ENCODE measurements around the gene YWHAB. TPM values are rescaled to one million over a fixed set of nuclear protein-coding genes. Genes with fewer than 3 reads are reported as not detected.
"Not testable (repeated sequence)": the region's sequence is repeated elsewhere in the genome, so short reads cannot be mapped to it uniquely, and the experiment has no call there.

Gene YWHAB
- 78.0 and 139 TPM in 2 replicates for total RNA-seq (2014; rRNA removed; shearing (Covaris generic))
- polyA plus RNA-seq (2015; cell fraction: cytosol; rRNA removed), result 226 and 262 TPM in 2 replicates
- 168 and 178 TPM in 2 replicates for polyA plus RNA-seq (2015; cell fraction: nucleus; rRNA removed)

DNA sequence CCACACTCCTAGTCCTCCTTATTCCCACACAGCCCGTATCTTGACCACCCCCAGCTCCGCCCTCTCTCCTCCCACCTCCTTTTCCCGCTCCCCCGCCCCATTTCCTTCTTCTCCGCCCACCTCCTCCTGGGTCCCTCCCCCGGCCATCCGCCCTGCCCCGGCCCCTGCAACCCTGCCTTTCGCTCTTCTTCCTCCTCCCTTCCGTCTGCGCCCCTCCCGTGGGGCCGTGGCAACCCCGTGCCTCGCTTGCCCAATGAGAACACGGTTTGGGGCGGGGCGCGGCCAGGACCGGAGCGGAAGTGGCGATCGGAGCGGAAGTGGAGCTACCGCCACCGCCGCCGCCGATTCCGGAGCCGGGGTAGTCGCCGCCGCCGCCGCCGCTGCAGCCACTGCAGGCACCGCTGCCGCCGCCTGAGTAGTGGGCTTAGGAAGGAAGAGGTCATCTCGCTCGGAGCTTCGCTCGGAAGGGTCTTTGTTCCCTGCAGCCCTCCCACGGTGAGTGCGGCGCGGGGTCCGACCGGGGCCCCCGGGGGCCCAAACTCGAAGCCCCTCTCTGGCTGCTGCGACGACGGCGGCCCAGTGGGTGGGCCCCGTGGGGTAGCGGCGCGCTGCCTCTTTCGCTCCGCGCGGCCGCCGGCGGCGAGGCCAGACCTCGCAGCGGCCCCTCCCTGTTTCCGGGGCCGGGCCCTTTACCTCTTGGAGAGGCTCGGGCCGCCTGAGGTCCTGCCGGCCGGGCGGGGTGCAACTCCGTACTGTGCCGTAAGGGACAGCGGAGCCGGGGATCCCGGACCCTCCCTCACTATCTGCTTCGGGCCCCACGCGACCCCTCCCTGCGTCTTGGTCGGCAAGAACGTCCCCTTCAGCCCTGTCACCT is at the start of gene YWHAB:
YWHAB (plus strand) TSS at position 314 of the 874 bp plus-strand sequence. CDS start 15,829 bp downstream, outside the sequence.
- peak; percentile 95 for DNase-seq (ENCODE audit: low read depth)

DNA sequence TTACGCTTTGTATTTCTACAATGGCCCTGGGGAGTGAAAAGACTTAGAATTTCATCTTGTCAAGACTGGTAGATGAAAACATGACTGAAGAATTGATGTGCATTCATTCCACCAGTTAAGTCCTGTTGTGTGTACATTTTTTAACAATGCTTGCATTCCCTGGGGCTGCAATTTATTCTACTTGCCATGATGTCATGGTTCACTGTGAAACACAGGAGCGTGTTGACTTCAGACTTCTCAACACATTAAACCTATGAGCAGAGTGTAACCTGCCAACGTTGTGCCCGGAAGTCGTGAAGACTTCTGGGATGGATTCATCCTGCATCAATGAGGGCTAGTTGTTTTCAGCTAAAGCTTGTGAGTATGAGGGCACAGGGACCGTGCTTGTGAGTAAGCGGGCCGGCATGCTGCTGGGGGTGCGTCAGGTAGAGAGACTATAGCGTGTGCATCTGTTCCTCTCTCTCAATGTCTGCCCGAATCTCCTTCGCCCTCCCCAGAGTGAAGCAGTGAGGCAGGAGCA is 48.8 kb upstream of the YWHAB start:
- no peak for DNase-seq (ENCODE audit: low read depth)

DNA sequence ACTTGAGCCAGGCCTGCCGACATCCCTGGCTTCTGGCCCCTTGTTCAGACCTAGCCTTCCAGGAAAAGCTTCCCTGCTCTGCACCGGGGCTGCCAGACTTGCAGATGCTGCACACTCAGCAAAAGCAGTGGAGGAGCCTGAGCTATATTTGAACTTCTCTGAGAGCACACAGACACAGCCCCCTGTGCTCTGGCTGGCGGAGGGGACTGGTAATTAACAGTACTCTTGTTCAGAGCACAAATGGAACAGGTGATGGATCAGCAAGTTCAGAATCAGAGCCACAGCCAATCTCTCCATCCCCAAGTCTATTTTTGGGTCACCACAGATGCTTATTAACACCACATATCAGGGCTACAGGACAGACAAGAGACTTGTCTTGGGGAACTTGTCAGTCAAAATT is 47.6 kb upstream of the YWHAB start:
- no peak for DNase-seq (ENCODE audit: low read depth)

DNA sequence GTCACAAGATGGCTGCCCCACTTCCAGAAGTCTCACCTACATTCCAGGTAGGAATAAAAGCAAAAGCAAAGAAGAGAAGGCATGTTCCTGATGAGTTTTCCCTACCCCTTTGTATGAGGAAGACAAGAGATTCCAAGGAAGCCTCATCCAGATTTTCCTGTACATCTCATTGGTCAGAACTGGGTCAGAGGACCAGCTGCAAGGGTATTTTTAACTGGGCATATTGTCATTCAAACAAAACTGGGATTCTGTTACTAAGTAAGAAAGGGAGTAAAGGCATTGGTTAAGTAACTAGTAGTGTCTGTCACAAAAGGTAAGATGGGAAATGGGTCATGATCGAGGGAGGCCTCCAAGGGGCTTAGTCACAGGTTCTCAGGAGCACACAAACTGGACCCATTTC is 47.0 kb upstream of the YWHAB start:
- no peak for DNase-seq (ENCODE audit: low read depth)

DNA sequence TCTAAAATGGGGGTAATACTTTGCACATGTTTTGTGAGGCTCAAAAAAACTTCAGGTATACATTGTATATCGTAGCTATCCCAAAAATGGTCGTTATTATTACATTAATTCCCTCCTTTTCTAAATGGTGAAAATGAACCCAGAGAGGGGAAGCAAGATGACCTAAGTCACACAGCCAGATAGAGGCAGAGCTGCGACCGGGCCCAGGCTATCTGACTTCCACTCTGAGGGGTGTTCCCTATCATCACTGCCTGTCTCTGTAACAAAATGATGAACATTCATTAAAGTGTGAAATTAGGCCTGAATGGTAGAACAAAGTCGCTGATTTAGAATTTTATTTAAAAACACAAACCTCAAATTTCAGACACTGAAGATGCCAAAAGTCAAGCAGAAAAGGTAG is 46.0 kb upstream of the YWHAB start:
- no peak for DNase-seq (ENCODE audit: low read depth)

DNA sequence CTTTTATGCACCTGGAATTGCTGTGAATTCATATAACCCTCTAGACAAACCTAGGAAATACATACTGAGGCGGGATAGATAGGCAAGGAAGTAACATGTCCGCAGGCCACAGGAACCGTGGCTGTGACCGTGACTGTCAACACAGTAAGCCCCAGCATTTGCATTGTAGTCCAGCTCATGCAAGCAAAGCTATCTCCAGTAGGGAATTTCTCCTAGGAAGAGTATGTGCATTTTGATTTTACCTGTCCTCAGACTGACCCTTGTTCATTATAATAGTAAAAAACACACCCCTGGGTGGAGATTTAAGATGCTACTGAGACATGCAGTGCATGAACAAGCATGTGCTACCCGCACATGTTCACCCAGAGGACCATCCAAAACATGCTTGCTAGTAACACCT is 44.7 kb upstream of the YWHAB start:
- DNase-seq (ENCODE audit: low read depth), result no peak

DNA sequence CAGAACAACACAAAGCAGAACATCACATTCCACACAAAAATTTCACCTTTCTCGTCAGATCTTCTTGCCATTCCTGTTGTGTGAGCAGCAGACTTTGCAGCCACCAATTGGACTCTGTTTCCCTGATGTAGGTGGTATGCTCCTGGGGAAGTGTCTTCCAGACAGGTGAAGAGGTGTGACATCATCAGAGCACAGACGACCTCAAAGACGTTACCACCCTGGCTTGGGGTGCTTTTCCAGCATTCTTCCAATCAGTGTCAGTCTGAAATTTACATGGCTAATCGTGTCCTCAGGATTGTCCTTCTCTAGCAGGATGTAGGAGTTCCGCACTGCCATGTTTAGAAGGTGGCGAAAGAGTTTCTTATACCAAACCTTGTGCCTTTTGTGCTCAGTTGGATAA is 43.5 kb upstream of the YWHAB start:
- DNase-seq (ENCODE audit: low read depth), result no peak

DNA sequence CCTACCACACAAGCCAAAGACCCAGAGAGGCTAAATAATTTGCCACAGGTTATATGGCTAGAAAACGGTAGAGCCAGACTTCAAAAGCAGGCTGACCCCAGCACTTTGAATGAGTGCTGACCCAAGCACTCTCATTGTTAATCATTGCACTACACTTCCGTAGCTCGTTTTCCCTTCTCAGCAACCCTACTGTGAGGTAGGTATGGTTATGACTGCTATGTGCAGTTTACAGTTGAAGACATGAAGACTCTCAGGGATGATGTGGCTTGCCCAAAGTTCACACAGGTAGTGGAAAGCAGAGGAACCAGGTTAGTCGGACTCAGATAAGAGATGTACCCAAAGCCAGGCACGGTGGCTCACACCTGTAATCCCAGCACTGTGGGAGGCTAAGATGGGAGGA is 41.6 kb upstream of the YWHAB start:
- DNase-seq (ENCODE audit: low read depth), result no peak

DNA sequence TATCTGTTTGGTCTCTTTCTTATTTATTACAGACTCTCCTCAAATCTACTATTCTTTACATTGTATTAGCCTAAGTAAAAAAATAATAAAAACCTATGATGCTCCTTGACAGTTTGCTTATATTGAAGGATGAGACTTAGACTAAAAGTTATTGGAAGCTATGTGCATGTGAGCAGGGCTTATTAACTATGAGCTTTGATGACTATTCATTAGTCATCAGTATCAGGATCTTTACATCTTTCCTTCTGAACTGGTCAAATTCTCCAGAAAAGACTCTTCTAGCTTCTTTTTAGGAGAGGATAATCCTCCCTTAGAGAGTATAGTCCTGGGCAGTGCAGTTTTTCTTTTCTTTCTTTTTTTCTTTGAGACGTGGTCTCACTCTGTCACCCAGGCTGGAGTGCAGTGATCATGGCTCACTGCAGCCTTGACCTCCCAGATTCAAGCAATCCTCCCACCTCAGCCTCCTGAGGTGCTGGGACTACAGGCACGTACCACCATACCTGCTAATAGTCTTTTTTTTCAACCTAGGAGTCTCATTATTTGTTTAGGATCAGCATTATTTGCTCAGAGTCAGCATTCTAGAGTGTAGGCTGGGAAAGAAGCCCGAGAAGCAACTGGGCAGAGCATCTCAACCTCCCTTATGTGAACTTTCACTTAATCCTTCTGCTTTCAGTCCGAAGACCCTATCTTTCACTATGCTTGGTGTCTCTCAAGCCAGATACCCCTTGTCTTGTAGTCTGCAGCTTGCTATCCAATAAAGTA is 37.1 kb upstream of the YWHAB start:
- no peak for DNase-seq (ENCODE audit: low read depth)

DNA sequence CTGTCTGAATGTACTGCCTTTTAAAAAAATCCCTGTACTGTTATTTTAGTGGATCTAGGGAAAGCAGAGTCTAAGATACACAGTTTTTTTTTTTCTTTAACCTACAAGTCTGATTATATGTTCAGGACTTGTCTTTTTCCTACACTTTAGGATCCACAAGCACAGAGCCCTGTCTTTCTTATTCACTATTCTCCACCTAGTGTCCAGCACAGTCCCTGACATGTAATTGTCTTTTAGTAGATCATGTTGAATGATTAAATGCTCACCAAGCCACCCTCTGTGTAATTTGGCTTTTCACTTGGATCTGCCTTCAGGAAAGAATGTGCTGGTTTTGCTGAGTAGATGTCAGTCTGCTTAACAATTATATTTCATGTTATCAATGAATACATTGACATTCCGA is 35.8 kb upstream of the YWHAB start:
- DNase-seq (ENCODE audit: low read depth), result no peak

DNA sequence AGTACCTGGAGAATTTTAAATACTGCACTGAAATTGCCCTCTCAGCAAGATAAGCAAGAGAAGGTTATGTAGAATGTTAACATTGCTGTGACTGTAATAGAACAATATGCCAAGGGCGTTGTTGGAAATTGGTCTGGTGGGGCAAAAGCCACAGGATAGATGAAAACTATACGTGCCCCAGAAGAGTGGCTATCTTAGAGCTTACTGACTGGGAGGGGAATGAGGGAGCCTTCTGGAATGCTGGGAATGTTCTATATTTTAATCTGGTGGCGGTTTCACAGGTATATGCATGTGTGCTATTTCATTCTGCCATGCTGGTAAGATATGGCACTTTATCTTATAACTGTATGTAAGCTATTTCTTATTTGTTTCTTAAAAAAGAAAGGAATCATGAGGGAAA is 35.2 kb upstream of the YWHAB start:
- no peak for DNase-seq (ENCODE audit: low read depth)

DNA sequence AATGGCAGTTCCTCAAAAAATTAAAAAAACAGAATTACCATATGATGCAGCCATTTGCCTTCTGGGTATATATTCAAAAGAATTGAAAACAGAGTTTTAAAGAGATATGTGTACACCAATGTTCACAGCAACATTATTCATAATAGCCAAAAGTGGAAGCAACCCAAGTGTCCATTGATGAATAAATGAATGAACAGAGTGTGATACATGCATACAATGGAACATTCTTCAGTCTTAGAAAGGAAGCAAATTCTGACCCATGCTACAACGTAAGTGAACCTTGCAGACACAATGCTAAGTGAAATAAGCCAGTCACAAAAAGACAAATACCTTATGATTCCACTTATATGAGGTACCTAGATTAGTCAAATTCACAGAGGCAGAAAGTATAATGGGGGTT is 34.7 kb upstream of the YWHAB start:
- no peak for DNase-seq (ENCODE audit: low read depth)

DNA sequence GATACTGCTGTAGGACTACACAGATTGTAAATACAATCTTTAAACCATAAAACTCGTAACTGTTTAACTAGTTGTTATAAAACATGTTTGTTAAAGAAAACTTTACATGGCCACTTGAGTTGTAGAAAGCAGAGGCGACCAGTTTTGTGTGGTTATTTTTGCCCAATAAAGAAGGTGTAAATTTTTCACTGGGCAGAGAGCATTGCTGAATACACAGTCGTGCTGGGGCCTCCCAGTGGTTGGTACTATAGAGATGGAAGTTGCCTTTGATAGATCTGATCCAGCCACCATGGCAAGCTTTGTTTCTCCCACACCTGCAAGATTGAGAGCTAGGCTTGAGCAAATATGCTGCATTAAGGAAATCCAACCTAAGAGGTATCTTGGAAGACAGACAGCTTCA is 34.0 kb upstream of the YWHAB start:
- no peak for DNase-seq (ENCODE audit: low read depth)

DNA sequence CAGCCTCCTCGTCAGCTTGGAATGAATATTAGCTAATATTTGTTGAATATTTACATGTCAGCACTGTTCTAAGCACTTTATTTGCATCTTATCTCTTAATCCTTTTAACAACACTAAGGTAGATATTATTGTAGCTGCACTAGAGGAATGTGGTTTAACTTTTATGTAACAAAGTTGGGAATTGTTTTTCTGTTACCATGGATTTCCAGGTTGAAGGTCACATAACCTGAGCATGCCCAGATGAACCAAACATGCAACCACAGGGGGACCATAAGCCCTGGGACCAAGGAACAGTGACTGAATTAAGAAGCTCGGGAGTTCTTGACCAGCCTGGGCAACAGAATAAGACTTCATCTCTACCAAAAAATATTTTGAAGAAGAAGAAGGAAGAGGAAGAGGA is 29.1 kb upstream of the YWHAB start:
- no peak for DNase-seq (ENCODE audit: low read depth)

DNA sequence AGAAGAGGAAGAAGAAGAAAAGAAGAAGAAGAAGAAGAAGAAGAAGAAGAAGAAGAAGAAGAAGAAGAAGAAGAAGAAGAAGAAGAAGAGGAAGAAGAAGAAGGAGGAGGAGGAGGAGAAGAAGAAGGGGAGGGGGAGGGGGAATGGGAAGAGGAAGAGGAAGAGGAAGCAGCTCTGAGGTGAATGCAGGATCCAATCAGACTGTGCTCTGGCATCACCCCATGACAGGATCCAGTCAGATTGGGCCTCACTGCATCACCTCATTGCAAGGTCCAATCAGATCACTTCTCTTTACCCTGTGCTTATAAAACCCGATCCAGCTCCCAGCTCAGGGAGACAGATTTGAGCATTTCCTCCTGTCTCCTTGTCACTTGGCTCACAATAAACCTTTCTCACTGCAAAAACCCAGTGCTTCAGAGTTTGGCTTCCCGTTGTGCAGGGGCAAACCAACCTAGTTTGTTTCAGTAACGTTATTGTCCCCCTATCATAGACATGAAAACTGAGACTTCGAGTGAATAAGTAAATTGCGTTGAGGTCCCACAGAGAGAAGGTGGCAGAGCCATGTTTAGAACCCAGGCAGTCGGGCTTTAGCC is 28.6 kb upstream of the YWHAB start:
- peak; percentile 57 for DNase-seq (ENCODE audit: low read depth)

DNA sequence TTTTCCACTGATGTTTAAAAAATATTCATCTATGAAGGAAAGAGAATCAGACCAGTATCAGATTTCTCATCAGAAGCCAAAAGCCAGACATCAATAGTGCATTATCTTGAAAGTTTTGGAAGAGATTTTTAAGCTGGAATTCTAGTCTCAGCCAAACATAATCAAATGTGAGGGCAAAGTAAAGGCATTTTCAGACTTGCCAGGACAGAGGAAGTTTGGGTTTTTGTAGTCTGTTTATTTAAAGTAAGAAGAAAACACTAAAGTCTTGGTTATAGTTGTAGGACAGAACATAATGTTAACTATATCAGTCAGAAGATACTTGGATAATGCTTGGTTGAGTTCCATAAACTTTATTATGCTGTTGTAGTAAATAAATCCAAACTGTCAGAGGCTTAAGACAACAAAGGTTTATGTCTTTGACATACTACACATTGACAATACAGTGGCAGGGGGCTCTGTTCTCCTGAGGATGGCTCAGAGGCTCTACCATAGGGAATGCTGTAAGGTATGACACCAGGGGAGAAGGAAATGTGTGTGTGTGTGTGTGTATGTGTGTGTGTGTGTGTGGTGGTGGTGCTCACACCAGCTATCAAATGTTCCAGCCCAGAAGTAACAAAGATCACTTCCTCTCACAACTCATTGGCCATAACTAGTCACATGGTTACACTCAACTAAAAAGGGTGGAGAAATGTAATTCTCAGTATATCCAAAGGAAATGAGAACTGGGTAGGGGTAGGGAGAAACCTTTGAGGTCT is 26.7 kb upstream of the YWHAB start:
- DNase-seq (ENCODE audit: low read depth), result peak; percentile 11

DNA sequence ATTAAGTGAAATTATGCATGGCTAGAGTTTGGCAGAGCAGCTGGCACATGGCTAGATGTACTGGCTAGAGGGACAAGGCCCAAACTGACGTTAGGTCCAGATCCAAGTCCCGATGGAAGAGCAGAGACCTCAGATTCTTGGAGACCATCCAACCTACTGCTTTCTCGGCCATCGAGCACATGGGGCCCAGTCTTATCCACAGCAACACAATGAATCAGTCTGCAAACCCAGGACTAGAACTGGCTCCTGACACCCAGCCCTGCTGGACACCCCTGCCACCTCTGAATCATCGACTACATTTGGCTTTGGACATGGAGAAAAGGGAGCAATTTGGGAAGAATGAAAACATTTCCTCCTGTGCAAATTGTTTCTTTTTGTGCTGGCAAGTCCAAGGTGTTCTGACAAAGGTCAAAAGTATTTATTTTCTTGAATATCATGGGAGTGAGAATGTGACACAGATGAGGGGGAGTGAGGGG is 23.9 kb upstream of the YWHAB start:
- DNase-seq (ENCODE audit: low read depth), result peak; percentile 44

DNA sequence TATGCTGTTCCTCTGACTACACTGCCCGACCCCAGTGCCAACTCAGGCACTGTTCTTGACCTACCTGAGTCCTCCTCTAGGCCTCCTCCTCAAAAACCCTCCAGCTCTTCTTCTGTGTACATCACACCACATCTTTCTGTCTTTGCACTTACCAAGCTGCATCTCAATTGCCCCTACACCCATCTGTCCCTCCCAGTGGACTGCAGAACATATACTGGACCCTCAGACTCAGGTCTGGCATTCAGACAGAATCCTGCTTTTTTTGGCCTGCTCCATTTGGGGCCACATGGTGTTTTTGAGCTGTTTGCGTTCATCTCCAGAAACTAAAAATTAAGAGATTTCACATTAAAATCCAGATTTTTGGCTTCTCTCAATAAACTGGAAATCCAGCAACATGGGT is 23.2 kb upstream of the YWHAB start:
- DNase-seq (ENCODE audit: low read depth), result no peak

DNA sequence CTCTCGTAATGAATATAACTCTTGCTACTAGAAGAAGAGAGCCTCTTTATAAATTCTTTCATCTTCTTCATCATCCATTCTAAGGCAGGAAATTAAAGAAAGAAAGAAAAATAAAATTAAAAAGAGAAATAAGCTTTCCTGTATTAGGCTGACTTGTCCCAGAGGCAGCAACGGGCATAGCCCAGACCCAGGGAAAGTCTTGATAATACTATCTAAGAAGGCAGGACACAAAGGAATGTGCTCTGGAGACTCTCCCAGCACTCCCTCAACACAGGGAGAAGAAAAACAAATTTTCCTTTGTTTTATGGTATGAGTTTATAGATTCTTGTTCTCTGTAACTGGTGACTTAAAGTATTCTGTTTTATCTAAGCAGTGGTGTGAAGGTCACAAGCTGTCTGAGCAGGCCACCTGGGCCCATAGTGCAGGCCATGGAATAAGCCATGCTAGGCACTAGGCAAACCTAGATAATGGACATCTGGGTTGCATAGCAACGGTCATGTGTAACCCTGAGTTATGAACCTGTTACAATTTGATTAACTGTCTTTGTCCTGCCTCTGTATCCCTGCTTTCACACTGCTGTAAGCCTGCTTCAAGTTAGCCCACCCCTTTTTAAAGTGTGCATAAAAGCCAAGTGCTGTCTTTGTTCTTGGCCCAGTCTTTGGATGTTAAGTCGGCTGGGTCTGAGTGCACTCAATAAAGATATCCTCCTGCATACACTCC is 22.0 kb upstream of the YWHAB start:
- not testable (repeated sequence) for DNase-seq (ENCODE audit: low read depth)

DNA sequence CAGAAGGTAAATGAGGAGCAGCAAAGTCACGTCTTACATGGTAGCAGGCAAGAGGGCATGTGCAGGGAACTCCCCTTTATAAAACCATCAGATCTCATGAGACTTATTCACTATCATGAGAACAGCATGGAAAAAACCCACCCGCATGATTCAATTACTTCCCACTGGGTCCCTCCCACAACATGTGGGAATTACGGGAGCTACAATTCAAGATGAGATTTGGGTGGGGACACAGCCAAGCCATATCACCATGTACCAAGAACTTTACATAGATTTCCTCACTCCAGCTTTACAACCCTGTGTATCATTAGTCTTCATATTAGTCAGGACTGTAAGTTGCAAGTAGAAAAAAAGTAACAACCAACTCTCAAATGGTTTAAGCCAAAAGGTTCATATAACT is 21.0 kb upstream of the YWHAB start:
- DNase-seq (ENCODE audit: low read depth), result not testable (repeated sequence)

Measured in HT1080 (cell line).